Measurements from ENCODE around the gene RBM43.
"Not testable (repeated sequence)": the region's sequence is repeated elsewhere in the genome, so short reads cannot be mapped to it uniquely, and the experiment has no call there.

RBM43 gene

DNA sequence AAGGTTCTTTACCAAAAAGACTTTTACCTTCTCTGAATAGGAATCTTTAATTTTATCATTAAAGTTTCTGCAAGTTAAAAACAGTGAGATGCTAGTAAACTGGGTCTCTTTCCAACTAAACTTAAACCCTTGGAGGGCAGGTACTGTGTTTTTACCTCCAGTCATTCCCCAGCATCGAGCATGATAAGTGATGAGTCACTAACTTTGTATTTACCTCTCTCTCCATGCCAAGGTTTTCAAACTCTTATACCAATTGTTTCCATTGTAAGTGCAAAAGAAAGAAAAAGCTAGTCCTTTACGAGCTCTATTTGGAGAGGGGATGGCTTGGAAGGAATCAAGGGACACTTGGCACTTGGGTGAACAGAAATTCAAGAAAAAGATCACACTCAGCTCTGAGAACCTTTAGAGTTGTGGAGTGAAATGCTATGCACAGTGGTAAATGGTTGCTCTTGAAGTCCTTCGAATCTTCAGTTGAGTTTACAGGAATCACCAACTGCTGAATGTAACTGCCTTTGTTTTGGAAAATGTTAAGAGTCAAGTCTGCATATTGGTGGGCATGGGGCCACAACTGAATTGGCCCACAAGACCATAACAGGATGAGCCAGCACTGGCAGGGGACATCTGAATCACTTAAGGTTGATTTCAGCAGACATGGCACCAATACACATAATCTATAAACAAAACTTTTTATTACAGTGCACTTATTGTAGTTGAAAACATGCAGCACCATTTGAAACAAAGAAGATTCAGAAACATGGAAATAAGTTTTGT, 8.3 kb upstream of the RBM43 start:
- DNase-seq (ENCODE audit: low spot score) (no peak), FAIRE-seq (no peak)

DNA sequence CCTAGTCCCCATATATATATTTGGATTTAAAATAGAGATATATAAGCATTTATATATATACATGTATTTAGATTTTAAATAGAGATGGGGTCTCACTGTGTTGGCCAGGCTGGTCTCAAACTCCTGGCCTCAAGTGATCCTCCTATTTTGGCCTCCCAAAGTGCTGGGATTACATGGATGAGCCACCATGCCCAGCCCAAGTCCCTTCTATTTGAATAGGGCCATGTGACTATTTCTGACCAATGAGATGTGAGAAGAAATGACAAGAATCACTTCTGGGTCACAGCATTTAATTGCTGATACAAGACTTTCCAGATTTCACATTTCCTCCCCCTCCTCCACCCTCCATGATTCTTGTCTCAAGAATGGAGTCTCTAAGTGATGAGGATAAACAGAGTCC, 6.4 kb upstream of the RBM43 start:
- no peak for FAIRE-seq
- DNase-seq (ENCODE audit: low spot score) = no peak

DNA sequence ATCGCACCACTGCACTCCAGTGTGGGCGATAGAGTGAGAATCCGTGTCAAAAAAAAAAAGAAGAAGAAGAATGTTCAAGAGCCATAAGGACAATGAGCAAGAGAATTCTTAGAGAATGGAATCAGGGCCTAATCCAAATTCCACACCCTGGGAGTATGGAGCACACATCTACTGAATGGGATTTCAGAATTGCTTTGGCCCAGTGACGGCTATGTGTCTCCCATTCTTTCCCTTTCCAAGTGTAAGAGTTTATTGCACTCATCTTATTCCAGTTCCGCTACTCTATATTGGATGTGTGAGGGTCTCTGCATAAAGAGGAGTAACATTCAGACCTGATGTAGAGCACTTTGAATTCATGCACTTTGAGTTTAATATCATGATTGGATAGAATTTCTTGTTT, 5.9 kb upstream of the RBM43 start:
- FAIRE-seq (no peak), DNase-seq (ENCODE audit: low spot score) (no peak)

DNA sequence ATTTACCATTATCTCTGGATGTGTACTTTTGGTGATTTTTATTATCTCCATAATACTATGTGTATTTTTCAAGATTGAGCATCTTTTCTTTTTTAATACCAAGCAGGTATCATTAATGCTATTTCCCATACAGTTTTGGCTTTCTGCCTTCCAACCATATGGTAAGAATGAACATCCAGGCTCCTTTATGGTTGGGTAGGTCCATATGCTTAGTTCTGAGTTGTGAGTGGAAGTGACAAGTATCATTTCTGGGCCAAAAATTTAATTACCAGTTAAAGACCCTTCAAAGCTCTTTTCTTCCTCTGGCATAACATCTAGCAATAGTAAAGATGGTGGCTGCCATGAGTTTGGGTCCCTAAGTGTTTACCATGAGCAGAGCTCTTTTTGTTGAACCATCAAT, 4.3 kb upstream of the RBM43 start:
- FAIRE-seq (no peak), DNase-seq (ENCODE audit: low spot score) (no peak)

DNA sequence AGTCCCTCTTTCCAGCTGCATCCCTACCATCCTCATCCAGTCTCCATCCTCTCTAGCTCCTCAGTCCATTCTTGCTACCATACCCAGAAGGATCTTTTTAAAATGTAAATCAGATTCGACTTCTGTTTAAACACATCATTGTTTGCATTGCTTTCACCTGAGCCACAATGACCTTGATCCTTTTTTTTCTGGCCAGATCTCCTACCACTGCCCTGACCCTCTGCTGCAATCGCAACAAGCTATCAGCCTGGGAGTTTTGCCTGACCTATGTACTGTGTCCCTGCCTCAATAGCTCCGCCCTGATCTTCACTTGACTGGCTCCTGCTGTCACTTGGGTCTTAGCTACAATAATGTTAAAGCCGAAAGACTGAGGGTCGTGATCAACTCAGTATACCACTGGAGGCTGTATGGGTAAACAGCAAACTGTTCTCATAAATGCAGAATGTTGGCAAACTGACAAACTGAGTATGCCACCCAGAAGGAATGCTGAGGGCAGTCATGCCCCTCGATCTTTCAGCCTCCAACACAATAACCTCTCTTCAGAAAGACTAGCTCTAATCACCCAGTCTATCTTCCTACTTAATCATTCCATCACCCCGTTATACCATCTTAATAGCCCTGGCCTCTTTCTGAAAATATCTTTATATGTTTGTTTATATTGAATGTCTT, 2.6 kb upstream of the RBM43 start:
- FAIRE-seq (no peak), DNase-seq (ENCODE audit: low spot score) (no peak)

DNA sequence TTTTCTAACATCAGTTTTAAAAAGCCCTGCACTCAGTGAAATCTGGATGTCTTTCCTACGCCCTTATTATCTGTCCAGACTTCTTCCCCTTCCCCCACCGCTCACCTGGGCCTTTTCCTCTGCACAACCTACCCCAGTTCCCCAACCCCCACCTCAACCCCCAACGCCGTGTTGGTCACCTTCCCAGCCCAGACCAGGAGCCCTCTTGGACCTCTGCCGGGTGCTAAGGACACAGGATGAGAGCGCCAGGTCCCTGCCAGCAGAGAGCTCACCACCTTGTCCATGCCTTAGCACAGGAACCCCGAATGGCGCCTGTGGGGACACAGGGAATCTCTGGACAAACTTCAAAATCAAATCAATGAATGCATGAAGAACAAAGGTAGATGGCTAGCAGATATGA, 966 bp upstream of the RBM43 start:
- DNase-seq (ENCODE audit: low spot score) (no peak), FAIRE-seq (no peak)

DNA sequence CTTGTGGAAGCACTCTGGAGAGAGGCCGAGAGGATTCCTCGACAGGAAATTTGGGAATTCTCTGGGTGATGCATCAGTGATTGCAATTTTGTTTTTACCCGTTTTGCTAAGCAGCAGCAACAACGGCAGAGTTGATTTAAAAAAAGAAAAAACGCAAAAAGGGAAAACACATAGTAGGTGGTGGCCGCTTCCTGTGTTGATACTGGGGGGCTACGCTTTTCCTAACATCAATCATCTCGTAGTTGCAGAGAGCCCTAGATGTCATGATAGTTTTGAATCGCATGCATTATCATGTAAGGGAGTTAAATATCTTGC, 271 bp upstream of the RBM43 start:
- no peak for DNase-seq (ENCODE audit: low spot score)
- no peak for FAIRE-seq

DNA sequence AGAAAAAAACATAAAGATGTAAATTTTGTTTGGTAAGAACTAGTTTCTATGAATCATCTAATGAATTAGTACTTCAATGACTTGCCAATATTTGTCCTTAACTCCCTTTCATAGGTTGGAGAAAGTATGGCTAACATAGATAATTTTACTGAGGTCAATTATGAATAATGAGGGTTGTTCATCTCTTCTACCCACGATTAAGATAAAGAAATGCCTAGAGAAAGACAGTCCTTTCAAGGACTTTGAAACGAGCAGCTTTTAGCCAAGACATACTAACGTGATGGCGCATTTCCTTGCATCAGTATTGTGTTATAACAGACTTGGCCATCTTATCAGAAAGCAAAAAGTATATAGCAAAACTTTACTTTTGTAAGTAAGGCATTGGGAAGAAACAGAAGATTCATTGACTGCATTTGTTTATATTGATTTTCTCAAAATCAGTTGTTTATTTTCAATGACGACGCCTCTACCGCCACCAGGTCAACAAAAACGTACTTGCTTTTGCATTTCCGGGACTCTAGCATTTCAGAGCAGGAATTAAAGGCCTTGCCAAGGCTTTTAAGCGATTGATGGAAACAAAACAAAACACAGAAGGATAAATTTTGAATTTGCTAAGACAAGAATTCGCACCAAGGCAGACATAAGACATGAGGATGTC, 961 bp downstream of the RBM43 start:
- no peak for FAIRE-seq
- DNase-seq (ENCODE audit: low spot score) = no peak

DNA sequence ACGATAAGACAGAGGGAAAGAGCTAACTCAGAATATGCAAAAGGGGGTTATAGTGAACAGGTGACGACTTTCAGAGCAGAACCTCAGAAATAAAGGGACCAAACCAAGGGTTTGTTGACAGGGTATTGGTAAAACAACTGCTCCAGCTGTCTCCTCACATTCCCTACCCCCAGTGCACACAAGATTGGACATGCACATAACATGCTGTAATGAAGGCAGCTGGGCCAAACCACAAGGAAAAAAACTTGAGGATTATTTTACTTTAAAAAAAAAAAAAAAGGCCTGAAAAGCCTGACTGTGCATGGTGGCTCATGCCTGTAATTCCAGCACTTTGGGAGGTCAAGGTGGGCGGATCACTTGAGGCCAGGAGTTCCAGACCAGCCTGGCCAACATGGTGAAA, 3.5 kb downstream of the RBM43 start:
- DNase-seq (ENCODE audit: low spot score) (no peak), FAIRE-seq (no peak)

DNA sequence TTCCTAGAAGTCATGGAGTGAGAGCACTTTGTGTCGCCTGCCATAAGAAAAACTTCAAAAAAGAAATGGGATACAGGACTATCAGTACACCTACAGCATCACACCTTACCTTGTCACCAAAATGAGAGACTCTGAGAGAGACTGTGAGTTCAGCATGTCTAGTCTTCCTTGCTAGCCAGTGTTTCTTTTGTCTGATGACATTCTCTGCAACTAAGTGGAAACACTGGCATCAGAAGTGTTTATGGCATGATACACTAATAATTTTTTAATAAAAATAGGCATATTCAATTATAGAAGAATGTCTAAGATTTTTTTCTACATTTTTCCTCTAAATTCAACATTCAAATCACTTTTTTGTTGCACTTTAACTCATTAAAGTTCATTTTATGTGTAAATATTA, 9.0 kb downstream of the RBM43 start:
- FAIRE-seq (no peak), DNase-seq (ENCODE audit: low spot score) (no peak)

DNA sequence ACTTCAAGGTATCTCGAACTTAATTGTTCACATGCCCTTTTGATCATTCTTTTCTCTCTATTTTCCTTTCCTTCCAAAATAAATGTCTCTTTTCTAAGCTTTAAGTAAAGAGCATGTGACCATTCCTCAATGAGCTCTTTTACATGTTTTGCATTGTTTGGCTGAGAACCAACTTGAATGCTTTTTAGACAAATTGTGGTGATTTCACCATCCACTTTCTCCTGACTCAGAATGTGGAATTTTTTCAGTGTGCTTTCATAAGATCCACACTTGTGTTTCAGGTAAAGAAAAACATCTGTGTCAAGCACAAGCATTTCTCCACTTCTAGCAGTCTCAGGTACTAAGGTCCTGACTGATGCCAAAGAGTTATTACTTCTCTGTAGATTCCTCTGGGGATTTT, 10.7 kb downstream of the RBM43 start:
- DNase-seq (ENCODE audit: low spot score) (no peak), FAIRE-seq (no peak)

DNA sequence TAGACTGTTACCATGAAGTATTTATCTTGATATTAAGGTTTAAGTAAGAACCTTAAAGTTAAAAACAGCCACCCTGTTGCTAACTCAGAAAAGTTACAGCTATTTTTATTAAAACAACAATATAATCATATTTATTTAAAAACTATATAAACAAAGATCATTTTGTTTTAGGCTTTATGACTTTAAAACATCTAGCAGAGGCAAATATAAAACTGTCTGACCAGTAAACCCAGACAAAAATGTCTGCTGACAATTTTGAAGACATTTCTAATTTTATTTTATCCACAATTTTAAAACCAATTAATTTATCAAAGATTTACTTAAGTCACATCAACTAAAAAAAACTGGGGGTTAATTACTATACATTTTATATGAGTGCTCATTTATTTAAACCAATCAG, 14.2 kb downstream of the RBM43 start:
- FAIRE-seq (no peak), DNase-seq (ENCODE audit: low spot score) (no peak)

DNA sequence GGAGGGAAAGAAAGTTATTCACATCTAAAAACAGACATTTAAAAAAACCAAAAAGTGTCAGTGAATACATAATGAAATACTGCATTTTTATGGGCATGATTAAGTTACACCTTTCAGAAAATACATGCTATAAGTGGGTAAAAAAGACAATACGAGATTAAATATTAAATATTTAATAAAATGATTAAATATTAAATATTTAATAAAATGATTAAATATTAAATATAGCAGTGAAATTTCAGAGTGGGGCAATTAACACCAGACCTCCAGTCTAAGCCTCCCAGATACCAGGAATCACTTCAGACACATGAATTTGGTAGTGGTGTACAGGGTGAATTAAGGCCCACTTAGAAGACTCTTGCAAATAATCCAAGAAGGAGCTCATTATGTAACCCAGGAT, 15.5 kb downstream of the RBM43 start:
- FAIRE-seq = no peak

DNA sequence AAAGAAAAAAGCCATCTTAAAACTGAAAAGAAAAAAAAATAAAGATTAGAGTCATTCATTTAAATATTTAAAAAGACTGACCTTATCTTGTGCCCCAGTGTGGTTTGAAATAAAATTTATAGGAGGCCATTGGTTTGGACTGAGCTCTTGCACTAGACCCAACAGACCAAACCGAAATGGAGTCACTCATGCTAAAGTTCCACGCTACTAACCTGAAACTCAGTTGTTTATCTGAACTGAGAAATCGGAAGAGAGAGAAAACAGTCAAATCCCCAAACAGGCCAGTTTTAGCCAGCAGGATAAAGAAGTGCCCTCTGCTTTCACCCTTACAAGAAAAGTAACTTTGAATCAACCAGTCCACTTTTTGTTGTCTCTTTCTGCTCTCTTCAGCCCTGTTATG, 18.2 kb downstream of the RBM43 start:
- FAIRE-seq (no peak), DNase-seq (ENCODE audit: low spot score) (no peak)

More for the DNA sequence above, 15.5 kb downstream of the RBM43 start:
- no peak for DNase-seq (ENCODE audit: low spot score)

DNA sequence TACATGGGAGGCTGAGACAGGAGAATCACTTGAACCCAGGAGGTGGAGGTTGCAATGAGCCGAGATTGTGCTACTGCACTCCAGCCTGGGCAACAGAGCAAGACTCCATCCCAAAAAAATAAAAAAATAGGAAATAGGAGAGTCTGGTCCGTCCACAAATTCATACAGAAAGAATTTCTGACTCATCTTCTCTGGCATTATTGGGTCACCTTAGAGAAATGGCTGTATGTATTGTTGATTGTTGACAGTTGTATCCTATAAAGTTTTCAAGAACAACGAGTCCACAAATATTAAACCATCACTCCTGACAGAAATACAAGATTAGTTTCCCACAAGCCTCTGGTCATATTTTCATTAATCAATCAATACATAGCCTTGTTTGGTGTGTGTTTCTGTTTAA, 20.4 kb downstream of the RBM43 start:
- FAIRE-seq = no peak

DNA sequence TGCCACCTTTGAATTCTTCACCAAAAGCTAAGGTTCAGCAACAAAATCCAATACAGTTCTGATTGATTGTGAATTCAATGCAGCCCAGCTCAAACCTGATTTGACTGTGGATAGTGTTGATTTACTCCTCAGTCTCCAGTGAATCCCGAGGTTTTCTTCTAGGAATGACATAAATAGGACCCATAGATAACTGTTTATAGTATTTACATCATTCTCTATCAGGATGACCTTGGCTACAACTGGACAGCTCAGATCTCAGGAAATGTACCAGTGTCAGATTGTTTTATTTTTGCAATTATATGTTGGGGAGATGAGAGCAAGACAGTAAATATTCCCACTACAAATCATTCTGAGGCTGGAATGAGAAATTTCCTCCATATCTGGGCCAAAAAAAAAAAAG, 21.2 kb downstream of the RBM43 start:
- no peak for FAIRE-seq

More for the DNA sequence above, 20.4 kb downstream of the RBM43 start:
- DNase-seq (ENCODE audit: low spot score) = no peak

DNA sequence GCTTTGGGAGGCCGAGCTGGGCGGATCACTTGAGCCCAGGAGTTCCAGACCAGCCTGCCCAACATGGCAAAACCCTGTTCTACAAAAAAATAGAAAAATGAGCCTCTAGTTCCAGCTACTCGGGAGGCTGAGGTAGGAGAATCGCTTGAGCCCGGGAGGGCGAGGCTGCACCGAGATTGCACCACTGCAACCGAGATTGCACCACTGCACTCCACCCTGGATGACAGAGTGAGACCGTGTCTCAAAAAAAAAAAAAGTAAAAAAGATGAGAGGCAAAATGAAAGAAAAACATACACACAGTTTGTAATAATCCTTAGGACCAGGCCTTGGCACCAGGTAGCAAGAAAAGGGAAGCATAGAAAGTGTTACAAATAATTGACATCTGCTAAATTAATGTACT, 22.0 kb downstream of the RBM43 start:
- FAIRE-seq = no peak

More for the DNA sequence above, 21.2 kb downstream of the RBM43 start:
- no peak for DNase-seq (ENCODE audit: low spot score)

DNA sequence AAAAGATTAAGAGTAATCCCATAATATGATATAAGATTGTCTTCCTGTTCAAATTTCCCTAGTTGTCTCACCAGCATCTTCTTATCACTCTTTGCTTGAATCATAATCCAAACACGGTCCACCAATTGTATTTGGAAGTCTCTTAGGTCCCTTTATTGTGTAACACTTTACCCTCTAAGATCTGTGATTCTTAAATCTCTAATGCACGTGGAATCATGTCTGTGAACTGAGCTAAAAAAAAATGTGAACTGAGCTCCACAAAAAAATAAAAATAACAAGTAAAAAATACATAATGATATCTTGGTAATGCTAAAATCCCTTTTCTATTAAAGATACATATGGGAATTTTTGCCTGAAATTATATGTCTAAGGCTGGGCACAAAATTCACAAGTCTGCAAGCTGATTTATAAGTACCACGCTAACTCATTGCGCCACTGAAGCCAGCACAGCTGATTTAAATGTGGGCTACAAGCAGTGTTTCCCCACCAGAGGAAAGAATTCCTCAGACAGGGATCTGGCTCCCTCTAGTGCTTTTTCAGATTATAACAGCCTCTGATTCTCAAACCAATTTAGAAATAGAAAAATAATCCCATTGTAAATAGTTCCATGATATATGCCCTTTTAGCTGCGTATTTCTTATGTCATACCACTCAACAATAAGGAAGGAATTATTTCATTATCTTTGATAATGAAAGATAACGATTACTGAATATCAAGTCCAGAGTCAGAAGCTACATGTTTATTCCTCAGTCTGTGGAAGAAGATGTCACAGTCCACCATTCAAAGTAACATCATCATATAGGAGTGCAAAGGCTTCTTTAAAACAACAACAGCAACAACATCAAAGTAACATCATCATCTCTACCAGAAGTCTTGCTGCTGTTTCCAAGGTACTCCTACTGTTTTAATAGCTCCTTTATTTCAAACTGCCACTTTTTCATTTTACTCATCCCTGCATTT, 22.9 kb downstream of the RBM43 start:
- FAIRE-seq (peak; percentile 76), DNase-seq (ENCODE audit: low spot score) (peak; percentile 49)

More for the DNA sequence above, 22.0 kb downstream of the RBM43 start:
- no peak for DNase-seq (ENCODE audit: low spot score)

DNA sequence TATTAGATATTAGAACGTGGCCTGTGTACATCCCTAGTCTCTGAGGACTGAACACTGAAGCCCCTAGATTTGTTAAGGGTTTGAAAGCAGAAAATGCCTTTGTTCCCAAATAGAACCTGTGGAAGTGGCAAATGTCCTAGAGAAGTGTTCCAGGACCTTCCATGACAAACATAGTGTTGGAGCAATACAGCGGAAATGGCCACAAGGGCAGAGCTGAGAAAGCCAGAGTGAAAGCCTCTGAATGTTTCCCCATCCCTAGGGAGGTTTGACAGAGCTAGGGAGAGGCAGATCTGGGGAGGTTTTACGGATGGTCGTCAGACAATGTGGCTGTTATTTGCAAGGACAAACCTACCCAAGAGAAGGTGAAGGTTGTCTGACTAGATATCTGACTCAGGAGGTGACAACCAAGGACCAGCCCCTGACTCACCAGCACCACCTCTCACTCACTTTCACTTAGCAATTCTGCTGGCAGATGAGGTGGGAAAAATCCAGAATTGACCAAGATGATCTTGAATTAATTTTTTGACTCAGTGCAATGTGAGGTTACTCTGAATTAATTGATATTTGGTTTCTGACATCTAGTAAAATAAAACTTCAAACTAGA, 24.1 kb downstream of the RBM43 start:
- DNase-seq (ENCODE audit: low spot score) (peak; percentile 17), FAIRE-seq (no peak)

DNA sequence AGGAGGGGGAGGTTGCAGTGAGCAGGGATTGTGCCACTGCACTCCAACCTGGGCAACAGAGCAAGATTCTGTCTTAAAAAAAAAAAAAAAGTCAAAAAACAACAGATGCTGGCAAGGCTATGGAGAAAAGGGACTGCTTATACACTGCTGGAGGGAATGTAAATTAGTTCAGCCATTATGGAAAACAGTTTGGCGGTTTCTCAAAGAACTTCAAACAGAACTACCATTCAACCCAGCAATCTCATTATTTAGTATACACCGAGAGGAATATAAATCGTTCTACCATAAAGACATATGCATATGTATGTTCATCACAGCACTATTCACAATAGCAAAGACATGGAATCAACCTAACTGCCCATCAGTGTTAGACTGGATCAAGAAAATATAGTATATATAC, 27.9 kb downstream of the RBM43 start:
- not testable (repeated sequence) for FAIRE-seq; DNase-seq (ENCODE audit: low spot score)

DNA sequence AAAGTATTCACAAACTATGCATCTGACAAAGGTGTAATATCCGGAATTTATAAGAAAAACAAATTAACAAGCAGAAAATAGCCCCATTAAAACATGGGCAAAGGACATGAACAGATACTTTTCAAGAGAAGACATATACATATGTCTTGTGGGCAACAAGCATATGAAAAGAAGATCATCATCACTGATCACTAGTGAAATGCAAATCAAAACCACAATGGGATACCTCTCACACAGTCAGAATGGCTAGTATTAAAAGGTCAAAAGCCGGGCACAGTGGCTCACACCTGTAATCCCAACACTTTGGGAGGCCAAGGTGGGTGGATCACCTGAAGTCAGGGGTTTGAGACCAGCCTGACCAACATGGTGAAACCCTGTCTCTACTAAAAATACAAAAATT, 28.4 kb downstream of the RBM43 start:
- not testable (repeated sequence) for FAIRE-seq

More for the DNA sequence above, 28.4 kb downstream of the RBM43 start:
- not testable (repeated sequence) for DNase-seq (ENCODE audit: low spot score)

Data from RCC 7860 (cell line).